GM19035 (cell line): Measurements from ENCODE around the gene ANLN.
"Not testable (repeated sequence)": the region's sequence is repeated elsewhere in the genome, so short reads cannot be mapped to it uniquely, and the experiment has no call there.

ENCODE experiments used
- ATAC-seq: cut with Tn5 transposase; IDR thresholded peaks from one replicate; pipeline ENCODE4 v1.9.1; 2021; ENCODE audit not compliant: unreplicated experiment

Gene ANLN

DNA sequence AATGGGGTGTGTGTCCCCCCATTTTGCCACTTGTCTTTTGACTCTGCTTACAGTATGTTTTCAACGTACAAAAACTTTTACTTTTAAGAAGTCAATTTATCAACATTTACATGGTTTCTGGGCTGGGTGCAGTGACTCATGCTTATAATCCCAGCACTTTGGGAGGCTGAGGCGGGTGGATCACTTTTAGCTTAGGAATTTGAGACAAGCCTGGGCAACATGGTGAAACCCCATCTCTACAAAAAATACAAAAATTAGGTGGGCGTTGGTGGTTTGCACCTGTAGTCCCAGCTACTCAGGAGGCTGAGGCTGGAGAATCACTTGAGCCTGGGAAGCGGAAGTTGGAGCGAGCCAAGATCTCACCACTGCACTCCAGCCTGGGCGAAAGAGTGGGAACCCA is 107.5 kb downstream of the ANLN start:
- ATAC-seq = not testable (repeated sequence)

DNA sequence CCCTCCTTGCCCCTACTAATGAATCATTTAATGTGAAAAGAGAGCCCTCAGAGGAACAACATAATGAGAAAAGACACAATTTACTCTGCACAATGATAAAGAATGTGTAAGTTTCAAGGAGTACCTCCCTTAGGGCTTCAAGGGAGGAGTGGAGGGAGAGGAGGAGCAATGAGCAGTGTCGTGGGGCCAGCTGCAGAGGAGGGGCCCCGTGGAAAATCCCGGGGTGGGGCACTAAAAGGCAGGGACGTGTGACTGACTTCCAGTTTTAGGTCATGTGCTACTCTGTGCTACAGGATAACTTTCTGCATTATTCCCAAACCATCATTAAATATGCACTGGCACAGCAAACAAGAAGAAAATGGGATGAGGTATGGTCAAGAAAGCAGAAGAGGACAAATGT is 108.1 kb downstream of the ANLN start:
- ATAC-seq = no peak
